PFSK-1 (cell line): ENCODE data around the gene C17orf75.

Source experiments
- FOXP2 ChIP-seq: optimal IDR thresholded peaks from 2 replicates; pipeline ENCODE3; 2011; ENCODE audit warnings: borderline replicate concordance, control low read depth, inconsistent platforms; ENCODE audit not compliant: insufficient read depth; ENCODE audit errors: extremely low read length, extremely low read depth
- POLR2AphosphoS5 ChIP-seq: IDR thresholded peaks from 2 replicates; pipeline ENCODE4 v1.6.1; 2012; ENCODE audit warnings: low read depth, mild to moderate bottlenecking, control low read depth, low read length, moderate library complexity
- SIN3A ChIP-seq: IDR thresholded peaks from 2 replicates; pipeline ENCODE4 v1.6.1; 2012; ENCODE audit warnings: mild to moderate bottlenecking, low read length, moderate library complexity, borderline replicate concordance; ENCODE audit not compliant: insufficient read depth
- TAF1 ChIP-seq: IDR thresholded peaks from 2 replicates; pipeline ENCODE4 v1.6.1; 2012; ENCODE audit warnings: low read length, control low read depth, borderline replicate concordance; ENCODE audit not compliant: insufficient read depth
- TF ChIP-seq, protein P1 (sequence below), 2 experiments: IDR thresholded peaks; 2 replicates each; pipeline versions ENCODE4 v1.6.1 to v1.8.0; 2011 to 2012; ENCODE audit warnings: low read depth in 2 of 2, low read length in 2 of 2, control low read depth in 1 of 2, inconsistent platforms in 1 of 2, mild to moderate bottlenecking in 1 of 2, moderate library complexity in 1 of 2; ENCODE audit not compliant: insufficient read depth in 1 of 2

Gene C17orf75

DNA sequence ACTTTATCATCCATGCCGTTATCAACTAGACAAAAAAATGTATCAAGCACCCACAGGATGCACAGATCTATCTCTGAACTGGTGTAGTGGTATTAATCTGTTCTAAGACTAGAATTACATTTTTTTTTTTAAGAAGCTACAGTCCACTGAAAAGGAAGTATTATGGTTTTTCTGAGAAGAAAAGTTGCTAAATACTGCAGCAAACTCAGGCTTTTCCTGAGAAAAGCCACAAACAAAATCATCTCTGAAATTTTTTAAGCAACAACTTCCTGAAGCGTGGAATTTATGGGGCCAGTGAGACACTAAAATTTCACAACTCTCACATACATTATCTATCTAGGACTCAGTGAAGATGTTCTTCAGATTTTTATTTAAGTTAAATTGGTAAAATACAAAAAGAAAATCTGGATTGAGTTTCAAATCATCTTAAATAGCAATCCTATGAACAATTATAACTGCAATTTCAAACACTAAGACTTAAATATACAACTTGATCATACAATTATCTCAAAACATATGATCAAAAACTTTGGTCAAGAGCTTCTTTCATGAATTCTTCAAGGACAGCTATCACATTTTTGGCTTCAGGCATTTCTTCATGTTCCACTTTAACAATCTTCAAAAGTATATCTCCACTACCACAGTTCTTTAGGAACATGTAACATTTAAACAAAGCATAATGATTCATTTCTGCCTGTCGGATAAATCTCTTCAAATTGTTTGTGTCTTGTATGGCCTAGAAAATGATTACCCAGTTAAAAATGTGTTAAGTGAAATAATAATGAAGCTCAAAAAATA is 10.5 kb downstream of the C17orf75 start:
- TF ChIP-seq POLR2AphosphoS5 (no peak), TAF1 (no peak), SIN3A (no peak), FOXP2 (no peak)
- TF ChIP-seq, protein P1, sequence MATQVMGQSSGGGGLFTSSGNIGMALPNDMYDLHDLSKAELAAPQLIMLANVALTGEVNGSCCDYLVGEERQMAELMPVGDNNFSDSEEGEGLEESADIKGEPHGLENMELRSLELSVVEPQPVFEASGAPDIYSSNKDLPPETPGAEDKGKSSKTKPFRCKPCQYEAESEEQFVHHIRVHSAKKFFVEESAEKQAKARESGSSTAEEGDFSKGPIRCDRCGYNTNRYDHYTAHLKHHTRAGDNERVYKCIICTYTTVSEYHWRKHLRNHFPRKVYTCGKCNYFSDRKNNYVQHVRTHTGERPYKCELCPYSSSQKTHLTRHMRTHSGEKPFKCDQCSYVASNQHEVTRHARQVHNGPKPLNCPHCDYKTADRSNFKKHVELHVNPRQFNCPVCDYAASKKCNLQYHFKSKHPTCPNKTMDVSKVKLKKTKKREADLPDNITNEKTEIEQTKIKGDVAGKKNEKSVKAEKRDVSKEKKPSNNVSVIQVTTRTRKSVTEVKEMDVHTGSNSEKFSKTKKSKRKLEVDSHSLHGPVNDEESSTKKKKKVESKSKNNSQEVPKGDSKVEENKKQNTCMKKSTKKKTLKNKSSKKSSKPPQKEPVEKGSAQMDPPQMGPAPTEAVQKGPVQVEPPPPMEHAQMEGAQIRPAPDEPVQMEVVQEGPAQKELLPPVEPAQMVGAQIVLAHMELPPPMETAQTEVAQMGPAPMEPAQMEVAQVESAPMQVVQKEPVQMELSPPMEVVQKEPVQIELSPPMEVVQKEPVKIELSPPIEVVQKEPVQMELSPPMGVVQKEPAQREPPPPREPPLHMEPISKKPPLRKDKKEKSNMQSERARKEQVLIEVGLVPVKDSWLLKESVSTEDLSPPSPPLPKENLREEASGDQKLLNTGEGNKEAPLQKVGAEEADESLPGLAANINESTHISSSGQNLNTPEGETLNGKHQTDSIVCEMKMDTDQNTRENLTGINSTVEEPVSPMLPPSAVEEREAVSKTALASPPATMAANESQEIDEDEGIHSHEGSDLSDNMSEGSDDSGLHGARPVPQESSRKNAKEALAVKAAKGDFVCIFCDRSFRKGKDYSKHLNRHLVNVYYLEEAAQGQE (IDR thresholded peaks at IDR 0.05; ENCODE audit: insufficient read depth in 1 of 2, low read depth in 2 of 2, low read length in 2 of 2): no peak

DNA sequence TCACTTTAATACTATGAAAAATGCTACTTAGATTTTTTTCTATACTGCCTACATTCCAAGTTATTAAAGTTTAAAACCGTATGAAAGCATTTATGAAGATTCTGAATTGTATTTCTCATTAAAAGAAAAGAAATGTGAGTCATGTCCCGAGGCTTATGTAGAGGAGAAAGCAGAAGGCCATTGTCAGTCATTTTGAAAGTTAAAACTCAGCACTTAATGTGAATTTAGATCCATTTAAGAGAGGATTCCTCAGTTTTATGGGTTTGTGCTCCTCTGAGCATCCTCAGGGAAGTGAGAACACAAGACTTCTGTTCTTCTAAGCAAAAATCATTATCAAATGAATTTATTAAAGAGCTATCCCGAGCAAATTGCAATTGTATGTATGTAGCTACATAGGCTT is 11.8 kb downstream of the C17orf75 start:
- TF ChIP-seq POLR2AphosphoS5: no peak
- TF ChIP-seq, protein P1 (IDR thresholded peaks at IDR 0.05; ENCODE audit: insufficient read depth in 1 of 2, low read depth in 2 of 2, low read length in 2 of 2): no peak
- TF ChIP-seq TAF1: no peak
- no peak for TF ChIP-seq SIN3A
- TF ChIP-seq FOXP2: no peak

DNA sequence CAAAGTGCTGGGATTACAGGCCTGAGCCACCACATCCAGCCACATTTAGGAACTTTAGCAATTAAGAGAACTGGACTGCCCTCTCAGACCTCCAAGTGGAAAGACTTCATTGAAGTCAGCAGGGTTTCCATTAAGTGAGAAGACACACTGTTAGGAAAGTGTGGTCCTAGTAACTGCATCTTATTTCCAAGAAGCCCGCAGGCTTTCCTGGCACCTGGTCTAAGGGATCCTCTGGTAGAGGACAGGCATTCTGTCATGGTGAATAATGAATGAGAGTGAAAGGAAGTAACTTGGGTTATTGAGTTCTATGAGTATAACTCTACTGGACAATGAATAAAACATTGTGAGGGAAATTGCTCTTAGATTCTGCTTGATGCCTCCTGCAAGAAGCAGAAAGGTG is 14.1 kb downstream of the C17orf75 start:
- TF ChIP-seq POLR2AphosphoS5 (no peak), SIN3A (no peak), TAF1 (no peak), FOXP2 (no peak)
- TF ChIP-seq, protein P1 (IDR thresholded peaks at IDR 0.05; ENCODE audit: insufficient read depth in 1 of 2, low read depth in 2 of 2, low read length in 2 of 2): no peak

DNA sequence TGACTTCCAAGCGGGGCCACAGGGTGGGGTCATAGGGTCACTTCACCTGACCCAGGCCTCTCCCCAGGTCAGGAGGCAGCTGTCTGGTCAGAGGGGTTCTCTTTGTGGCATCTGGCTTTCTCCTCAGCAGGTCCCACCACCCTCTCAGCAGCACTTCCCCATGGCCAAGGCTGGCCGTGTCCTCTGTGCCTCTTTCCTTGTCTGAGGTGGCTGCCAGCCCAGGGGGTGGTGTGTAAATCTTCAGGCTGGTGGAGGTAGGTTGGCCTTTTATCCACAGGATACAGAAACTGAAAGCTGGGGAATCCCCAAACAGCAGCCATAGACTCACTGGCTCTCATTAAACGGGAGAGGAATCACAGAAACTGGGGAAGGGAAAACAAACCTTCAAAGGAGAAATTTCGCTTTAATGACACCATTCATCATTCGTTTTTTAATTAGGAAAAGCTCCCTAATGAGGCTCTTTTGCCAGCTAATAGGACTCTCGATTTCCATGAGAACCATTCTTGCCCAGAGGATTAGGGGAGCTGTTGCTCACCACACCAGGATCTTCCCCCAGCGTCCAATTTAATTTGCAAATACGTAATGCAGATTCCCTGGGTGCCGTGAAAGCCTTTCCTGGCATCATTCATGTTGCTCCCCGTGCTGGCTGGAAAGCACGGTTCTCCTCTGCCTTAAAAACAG is 18.0 kb downstream of the C17orf75 start:
- TF ChIP-seq, protein P1 (IDR thresholded peaks at IDR 0.05; ENCODE audit: insufficient read depth in 1 of 2, low read depth in 2 of 2, low read length in 2 of 2): no peak
- TF ChIP-seq POLR2AphosphoS5 (no peak), FOXP2 (no peak), TAF1 (no peak), SIN3A (no peak)

- no peak for TF ChIP-seq POLR2AphosphoS5
- TF ChIP-seq SIN3A: no peak
- no peak for TF ChIP-seq TAF1
These were observed 18.9 kb downstream of the C17orf75 start for GRCh38 chr17:32323046-32323445.
